HAP-1 (cell line): ENCODE data around the gene TMCO4.
A peak's percentile ranks its signal among the peaks of the same experiment; 100 is the strongest.

Experiments
- DNase-seq, 2 experiments: peaks; one replicate each; pipeline ENCODE4 v3.0.0-alpha.2; 2016 to 2020; ENCODE audit warnings: low spot score in 2 of 2
- H3K27me3 ChIP-seq: fragments of 250-450 bp; sonication (Bioruptor Pico); 2 replicates; pipeline ENCODE4 v1.5.1; 2020; ENCODE audit warnings: low read depth, mild to moderate bottlenecking, moderate library complexity
- H3K36me3 ChIP-seq: fragments of 250-450 bp; sonication (Bioruptor Pico); replicated peaks from 2 replicates; pipeline ENCODE4 v1.5.1; 2020; ENCODE audit warnings: mild to moderate bottlenecking
- H3K4me1 ChIP-seq: fragments of 250-450 bp; sonication (Bioruptor Pico); 2 replicates; pipeline ENCODE4 v1.5.1; 2020; ENCODE audit warnings: mild to moderate bottlenecking
- H3K4me3 ChIP-seq: fragments of 250-450 bp; sonication (Bioruptor Pico); 2 replicates; pipeline ENCODE4 v1.5.1; 2020; ENCODE audit warnings: mild to moderate bottlenecking, moderate library complexity
- H3K9me3 ChIP-seq: fragments of 250-450 bp; sonication (Bioruptor Pico); 2 replicates; pipeline ENCODE4 v1.5.1; 2020; ENCODE audit warnings: mild to moderate bottlenecking, moderate library complexity
- in situ Hi-C: fragments of 300-500 bp; cut with MboI; formaldehyde crosslinking; loops from 3 replicates; pipeline ENCODE4 v1.14.3; 2020; ENCODE audit warnings: low sequenced_read_pairs, inconsistent platforms, mixed read lengths

The TMCO4 gene

DNA sequence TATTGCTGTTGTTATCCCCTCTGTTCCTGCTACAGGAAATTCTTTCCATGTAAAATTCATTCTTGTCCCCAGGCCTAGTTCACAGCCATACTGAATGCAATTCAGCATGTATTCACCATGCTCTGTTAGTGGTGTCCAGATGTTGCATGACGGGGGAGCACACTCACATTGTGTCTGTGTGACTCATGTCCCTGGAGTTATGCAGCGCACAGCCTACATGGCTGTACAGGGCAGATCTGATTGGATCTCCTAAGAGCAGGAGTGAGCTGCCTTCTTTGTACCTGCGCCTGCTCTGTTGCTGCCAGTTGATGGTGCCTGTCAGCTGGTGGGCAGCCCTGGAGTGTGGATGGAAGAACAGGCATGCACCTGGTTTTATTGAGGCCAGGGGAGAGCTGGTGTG lies 117.5 kb downstream of the TMCO4 start:
- DNase-seq, result no peak
- Histone ChIP-seq H3K9me3 (no peaks in the 10 kb centered on the region), H3K4me1 (no peaks in the 10 kb centered on the region), H3K36me3 (no peaks in the 10 kb centered on the region), H3K27me3 (no peaks in the 10 kb centered on the region), H3K4me3 (no peak overlapping the region)
- in situ Hi-C loops, result no loop called here

DNA sequence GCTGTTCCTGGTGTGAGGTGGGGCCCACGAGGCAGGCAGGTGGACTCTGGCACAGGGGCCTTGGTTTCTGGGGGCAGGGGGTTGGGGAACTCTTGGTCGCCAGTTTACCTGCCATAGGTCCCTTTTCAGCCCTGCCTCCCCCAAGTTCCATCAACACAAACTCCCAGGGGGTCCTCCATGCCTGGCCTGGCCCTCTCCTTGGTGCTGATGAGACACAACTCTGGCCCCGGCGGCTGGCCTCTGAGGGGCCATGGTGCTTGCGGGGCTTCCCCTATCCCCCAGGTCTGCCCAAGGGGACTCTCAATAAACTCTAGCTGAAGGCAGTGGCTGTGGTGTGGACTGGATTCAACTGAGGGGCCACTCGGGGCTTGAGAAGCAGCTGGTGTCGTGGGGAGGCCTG lies 119.1 kb downstream of the TMCO4 start:
- in situ Hi-C loops, result no loop called here
- Histone ChIP-seq H3K9me3 (no peaks in the 10 kb centered on the region), H3K27me3 (no peaks in the 10 kb centered on the region), H3K4me1 (no peaks in the 10 kb centered on the region), H3K4me3 (no peak overlapping the region), H3K36me3 (no peaks in the 10 kb centered on the region)
- no peak for DNase-seq

DNA sequence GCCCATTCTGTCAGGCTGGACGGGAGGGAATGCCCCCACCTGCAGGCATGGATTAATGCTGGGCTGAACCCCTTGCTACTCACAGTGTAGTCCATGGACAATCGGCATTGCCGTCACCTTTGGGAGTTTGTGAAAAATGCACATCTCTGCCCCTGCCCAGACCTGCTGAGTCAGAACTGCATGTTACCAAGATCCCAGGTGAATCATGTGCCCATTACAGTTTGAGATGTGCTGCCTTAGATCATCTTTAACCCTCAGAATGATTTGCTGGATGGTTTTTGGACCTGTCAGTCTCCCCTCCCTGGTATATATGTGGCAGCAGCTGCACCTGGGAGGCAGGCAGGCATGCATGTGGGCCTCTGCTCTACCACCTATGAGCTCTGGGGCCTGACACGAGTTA lies 120.0 kb downstream of the TMCO4 start:
- Histone ChIP-seq H3K9me3 (no peaks in the 10 kb centered on the region), H3K36me3 (no peaks in the 10 kb centered on the region), H3K4me1 (no peaks in the 10 kb centered on the region), H3K4me3 (no peak overlapping the region), H3K27me3 (no peaks in the 10 kb centered on the region)
- in situ Hi-C loops, result no loop called here
- DNase-seq, result no peak

DNA sequence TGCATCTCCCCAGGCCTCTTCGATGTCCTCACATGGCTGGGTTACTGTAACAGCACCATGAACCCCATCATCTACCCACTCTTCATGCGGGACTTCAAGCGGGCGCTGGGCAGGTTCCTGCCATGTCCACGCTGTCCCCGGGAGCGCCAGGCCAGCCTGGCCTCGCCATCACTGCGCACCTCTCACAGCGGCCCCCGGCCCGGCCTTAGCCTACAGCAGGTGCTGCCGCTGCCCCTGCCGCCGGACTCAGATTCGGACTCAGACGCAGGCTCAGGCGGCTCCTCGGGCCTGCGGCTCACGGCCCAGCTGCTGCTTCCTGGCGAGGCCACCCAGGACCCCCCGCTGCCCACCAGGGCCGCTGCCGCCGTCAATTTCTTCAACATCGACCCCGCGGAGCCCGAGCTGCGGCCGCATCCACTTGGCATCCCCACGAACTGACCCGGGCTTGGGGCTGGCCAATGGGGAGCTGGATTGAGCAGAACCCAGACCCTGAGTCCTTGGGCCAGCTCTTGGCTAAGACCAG lies 120.7 kb downstream of the TMCO4 start:
- Histone ChIP-seq H3K36me3 (no peaks in the 10 kb centered on the region), H3K4me1 (no peaks in the 10 kb centered on the region), H3K27me3 (no peaks in the 10 kb centered on the region), H3K4me3 (no peak overlapping the region), H3K9me3 (no peaks in the 10 kb centered on the region)
- DNase-seq, result no peak
- in situ Hi-C loops, result no loop called here

DNA sequence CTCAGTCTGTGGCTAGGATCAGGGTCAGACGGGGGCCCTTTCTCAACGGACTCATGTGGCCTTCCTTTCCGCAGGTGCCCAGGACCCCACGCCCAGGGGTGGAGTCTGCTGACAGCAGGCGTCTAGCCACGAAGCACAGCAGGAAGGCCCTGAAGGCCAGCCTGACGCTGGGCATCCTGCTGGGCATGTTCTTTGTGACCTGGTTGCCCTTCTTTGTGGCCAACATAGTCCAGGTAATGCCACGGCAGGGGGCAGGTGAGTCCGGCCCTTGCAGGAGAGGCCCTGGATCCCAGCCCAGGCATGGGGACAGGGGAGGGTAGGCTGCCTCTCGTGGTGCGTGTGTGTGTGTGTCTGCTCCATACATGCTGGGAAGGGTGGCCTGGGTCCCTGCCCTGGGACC lies 121.2 kb downstream of the TMCO4 start:
- Histone ChIP-seq H3K27me3 (no peaks in the 10 kb centered on the region), H3K4me1 (no peaks in the 10 kb centered on the region), H3K4me3 (no peak overlapping the region), H3K9me3 (no peaks in the 10 kb centered on the region), H3K36me3 (no peaks in the 10 kb centered on the region)
- in situ Hi-C loops, result no loop called here
- DNase-seq, result no peak

DNA sequence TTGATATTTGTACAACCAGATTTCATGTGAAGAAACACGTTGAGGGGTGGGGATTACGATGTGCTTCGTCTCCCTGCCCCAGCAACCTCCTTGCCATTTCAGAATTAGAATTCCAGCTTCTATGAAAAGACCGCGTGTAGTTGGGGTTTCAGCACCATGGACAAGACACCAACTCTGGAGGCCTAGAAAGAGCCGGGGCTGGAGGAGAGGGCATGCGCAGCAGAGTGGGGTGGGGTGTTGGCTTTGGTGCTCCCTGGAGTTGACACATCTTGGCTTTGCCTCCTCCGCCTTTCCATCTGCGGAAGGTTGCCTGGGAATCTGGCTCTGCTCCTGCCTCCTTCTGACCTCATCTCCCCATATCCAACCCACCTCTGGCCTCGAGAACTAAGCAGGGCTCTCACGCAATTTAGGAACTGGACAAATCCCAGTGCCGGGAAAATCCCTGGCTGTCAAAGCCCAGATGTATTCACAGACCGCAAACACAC lies 123.2 kb downstream of the TMCO4 start:
- no peaks in the 10 kb centered on the region for H3K9me3 ChIP-seq
- in situ Hi-C loops, result no loop called here
- H3K27me3 ChIP-seq, result no peaks in the 10 kb centered on the region
- no peaks in the 10 kb centered on the region for H3K36me3 ChIP-seq
- no peak overlapping the region for H3K4me3 ChIP-seq
- H3K4me1 ChIP-seq, result no peaks in the 10 kb centered on the region
- DNase-seq, result peak; percentile 30 to 75

DNA sequence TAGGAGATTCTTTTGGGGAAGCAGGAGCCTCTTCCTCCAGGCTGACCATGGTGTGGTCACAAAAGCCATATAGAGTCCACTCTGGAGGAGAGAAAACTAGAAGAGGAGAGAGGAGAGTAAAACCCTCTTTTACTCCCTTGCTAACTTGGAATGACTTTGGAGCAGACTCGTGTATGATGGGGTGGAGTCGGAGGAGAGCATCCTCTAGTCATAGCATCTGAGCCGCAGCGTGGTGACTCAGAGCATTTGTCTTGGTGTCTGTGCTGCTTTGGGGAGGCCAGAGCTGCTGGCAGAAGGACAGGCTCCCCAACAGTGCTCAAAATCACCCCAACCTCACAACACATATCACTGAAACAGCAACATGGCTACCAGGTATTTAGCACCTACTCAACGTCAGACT lies 123.9 kb downstream of the TMCO4 start:
- no peak overlapping the region for H3K4me3 ChIP-seq
- H3K9me3 ChIP-seq, result no peaks in the 10 kb centered on the region
- in situ Hi-C loops, result no loop called here
- DNase-seq, result no peak
- no peaks in the 10 kb centered on the region for H3K4me1 ChIP-seq
- H3K36me3 ChIP-seq, result no peaks in the 10 kb centered on the region
- H3K27me3 ChIP-seq, result no peaks in the 10 kb centered on the region

DNA sequence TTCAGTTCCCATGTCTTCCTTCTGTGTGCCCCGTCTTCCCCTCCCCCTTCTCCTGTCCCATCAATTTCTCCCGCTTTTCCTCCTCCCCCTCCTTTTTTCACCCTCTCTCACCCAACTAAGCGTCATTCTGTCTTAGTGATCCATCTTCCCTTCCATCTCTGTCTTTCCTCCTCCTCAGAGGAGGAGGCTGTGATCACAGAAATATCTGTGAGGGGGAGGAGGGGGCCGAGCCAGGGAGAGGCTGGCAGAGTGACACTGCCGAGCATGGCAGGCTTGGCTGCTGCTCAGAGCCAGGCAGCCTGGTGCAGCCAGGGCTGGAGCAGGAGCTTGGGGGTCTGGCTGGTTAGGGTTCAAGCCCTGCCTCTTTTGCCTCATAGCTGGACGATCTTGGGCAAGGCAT lies 127.5 kb downstream of the TMCO4 start:
- in situ Hi-C loops, result no loop called here
- Histone ChIP-seq H3K9me3 (no peaks in the 10 kb centered on the region), H3K4me3 (no peak overlapping the region), H3K4me1 (no peaks in the 10 kb centered on the region), H3K27me3 (no peaks in the 10 kb centered on the region), H3K36me3 (no peaks in the 10 kb centered on the region)
- DNase-seq, result no peak

DNA sequence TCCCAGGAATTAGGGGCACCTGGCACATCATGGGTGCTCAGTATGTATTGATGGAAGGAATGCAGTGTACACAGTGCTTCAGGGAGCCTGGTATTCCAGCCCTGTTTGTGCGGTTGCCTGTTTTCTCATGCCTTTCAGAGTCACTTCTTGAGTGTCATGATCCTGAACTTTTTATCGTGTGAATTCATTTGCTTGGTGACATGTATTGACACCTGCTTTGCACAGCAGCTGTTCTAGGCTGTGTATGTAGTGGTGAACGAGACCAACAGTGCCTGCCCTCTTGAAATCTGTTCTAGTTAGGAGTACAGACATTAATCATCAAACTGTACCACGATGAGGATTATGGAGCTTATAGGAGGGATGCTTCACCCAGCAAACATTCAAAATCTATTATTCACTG lies 128.9 kb downstream of the TMCO4 start:
- DNase-seq, result no peak
- Histone ChIP-seq H3K36me3 (no peaks in the 10 kb centered on the region), H3K9me3 (no peaks in the 10 kb centered on the region), H3K4me1 (no peaks in the 10 kb centered on the region), H3K27me3 (no peaks in the 10 kb centered on the region), H3K4me3 (no peak overlapping the region)
- in situ Hi-C loops, result no loop called here

DNA sequence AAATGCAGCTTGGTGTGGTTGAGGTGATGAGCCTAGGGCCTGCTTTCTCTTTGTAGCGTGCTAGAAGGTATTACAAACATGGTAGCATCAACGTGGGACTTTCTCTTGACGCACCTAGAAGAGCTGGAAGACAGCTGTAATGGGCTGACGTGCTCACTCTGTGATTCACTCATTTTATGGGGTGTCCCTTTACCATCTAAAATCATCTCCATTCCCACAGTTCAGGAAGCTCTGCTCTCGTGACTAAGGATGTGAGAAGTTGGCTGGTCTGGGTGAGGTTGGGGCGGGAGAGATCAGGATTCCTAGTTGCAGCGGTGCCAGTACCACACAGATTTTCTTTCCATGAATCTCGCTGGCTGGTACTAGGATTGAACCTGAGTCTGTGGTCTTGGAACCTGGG lies 130.8 kb downstream of the TMCO4 start:
- Histone ChIP-seq H3K36me3 (no peaks in the 10 kb centered on the region), H3K4me1 (no peaks in the 10 kb centered on the region; the same call in 1 of the 2 replicates), H3K9me3 (no peaks in the 10 kb centered on the region), H3K4me3 (no peak overlapping the region), H3K27me3 (no peaks in the 10 kb centered on the region)
- in situ Hi-C loops, result no loop called here
- no peak for DNase-seq

DNA sequence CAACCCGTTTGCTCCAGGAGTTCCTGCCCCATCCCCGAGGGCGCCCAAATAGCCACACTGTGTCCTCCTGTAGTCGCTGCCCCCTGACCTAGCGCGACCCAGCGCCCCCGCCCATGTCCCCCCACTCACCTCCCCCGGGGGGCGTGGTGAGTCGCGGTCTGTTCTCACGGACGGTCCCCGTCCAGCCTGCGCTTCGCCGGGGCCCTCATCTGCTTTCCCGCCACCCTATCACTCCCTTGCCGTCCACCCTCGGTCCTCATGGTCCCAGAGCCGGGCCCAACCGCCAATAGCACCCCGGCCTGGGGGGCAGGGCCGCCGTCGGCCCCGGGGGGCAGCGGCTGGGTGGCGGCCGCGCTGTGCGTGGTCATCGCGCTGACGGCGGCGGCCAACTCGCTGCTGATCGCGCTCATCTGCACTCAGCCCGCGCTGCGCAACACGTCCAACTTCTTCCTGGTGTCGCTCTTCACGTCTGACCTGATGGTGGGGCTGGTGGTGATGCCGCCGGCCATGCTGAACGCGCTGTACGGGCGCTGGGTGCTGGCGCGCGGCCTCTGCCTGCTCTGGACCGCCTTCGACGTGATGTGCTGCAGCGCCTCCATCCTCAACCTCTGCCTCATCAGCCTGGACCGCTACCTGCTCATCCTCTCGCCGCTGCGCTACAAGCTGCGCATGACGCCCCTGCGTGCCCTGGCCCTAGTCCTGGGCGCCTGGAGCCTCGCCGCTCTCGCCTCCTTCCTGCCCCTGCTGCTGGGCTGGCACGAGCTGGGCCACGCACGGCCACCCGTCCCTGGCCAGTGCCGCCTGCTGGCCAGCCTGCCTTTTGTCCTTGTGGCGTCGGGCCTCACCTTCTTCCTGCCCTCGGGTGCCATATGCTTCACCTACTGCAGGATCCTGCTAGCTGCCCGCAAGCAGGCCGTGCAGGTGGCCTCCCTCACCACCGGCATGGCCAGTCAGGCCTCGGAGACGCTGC lies 133.9 kb downstream of the TMCO4 start:
- DNase-seq, result no peak
- Histone ChIP-seq H3K36me3 (no peaks in the 10 kb centered on the region), H3K9me3 (no peaks in the 10 kb centered on the region), H3K4me1 (no peaks in the 10 kb centered on the region; the same call in 1 of the 2 replicates), H3K27me3 (no peaks in the 10 kb centered on the region), H3K4me3 (peak overlapping the region; percentile 37)
- in situ Hi-C loops, result no loop called here

DNA sequence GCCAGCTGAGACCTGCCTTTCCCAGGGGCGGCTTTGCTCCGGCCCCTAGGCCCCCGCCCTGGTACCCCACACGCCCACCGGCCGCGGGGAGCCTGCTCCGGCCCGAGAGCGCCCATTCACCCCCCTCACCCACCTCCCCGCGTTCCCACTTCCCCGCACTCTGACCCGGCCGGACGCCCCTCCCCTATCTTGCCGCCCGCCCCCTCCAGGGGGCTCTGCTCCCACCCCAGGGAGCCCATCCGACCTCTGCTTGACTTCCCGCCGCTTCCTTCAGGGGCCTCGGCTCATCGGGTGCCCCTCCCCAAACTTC lies 134.6 kb downstream of the TMCO4 start:
- in situ Hi-C loops, result no loop called here
- H3K4me1 ChIP-seq, result no peaks in the 10 kb centered on the region; the same call in 1 of the 2 replicates
- H3K27me3 ChIP-seq, result no peaks in the 10 kb centered on the region
- no peaks in the 10 kb centered on the region for H3K36me3 ChIP-seq
- H3K9me3 ChIP-seq, result no peaks in the 10 kb centered on the region
- H3K4me3 ChIP-seq, result peak overlapping the region; percentile 37
- DNase-seq, result no peak

DNA sequence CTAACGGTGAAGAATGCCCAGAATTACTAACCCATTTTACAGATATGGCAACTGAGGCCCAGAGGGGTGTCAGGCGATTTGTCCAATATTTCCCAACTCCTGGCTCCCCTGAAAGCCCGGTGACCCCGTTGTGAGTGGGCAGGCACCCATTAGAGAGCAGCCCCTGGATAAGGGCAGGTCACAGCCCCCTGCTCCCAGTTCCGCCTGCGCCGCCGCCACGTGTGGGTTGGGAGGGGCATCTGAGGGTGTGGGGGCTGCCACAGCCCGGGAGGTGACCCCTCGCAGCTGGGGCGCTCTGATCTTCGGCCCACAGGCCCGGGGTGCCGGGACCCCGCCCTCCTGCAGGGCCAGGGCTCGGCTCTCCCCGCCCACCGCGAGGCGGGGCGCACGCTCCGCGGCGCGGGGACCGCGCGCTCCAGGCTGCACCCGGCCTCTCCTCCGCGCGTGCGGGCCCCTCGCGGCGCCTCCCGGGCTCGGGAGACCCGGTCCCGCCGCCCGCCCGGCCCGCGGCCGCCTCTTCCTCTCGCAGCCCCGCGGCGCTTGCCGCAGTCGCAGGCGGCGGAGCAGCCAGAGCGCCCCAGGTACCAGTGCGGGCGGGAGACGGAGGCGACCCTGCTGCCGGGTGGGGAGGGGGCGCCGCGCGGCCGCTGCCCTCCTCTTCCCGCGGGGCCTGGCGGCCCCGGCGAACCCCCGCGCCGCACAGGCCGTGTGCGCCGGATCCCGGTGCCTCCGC lies 135.1 kb downstream of the TMCO4 start, which contains the start of gene HTR6:
Gene HTR6 (plus strand): TSS at position 423 of the 733 bp plus-strand sequence. CDS start 879 bp downstream, outside the sequence.
- Histone ChIP-seq H3K4me3 (peak within 1 kb of the TSS; percentile 37), H3K36me3 (no peaks in the 10 kb centered on the region), H3K27me3 (no peaks in the 10 kb centered on the region), H3K9me3 (no peaks in the 10 kb centered on the region), H3K4me1 (no peaks in the 10 kb centered on the region; the same call in 1 of the 2 replicates)
- DNase-seq, result peak in 1 of 2 experiments; percentile 62
- in situ Hi-C loops, result no loop called here

DNA sequence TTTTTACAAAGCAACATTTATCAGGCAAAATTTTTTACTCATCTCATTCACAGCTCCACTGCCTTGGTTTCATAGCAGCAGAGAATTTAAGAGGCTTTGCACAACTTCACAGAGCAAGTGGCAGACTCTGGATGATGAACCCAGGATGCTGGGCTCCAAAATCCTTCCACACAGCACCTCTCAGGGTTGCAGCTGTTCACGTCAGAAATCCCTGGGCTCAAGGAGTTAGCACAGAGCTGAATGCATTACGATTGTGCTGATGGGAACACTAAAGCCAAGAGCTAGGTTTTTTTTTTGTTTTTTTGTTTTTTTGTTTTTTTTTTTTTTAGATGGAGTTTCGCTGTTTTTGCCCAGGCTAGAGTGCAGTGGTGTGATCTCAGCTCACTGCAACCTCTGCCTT lies 137.4 kb downstream of the TMCO4 start:
- Histone ChIP-seq H3K36me3 (no peaks in the 10 kb centered on the region), H3K9me3 (no peaks in the 10 kb centered on the region), H3K27me3 (no peaks in the 10 kb centered on the region), H3K4me1 (no peaks in the 10 kb centered on the region; the same call in 1 of the 2 replicates), H3K4me3 (no peak overlapping the region)
- DNase-seq, result no peak
- in situ Hi-C loops, result no loop called here
